ENCODE data around the gene CELF1. TPM values are rescaled to one million over a fixed set of nuclear protein-coding genes. Genes with fewer than 3 reads are reported as not detected.

The CELF1 gene
- total and polyA plus RNA-seq, 10 of the 15 experiments (the other 5 are each of a cell fraction or from before 2014, with no cell fraction given) = 35.3 to 128 (median 85.7) TPM

DNA sequence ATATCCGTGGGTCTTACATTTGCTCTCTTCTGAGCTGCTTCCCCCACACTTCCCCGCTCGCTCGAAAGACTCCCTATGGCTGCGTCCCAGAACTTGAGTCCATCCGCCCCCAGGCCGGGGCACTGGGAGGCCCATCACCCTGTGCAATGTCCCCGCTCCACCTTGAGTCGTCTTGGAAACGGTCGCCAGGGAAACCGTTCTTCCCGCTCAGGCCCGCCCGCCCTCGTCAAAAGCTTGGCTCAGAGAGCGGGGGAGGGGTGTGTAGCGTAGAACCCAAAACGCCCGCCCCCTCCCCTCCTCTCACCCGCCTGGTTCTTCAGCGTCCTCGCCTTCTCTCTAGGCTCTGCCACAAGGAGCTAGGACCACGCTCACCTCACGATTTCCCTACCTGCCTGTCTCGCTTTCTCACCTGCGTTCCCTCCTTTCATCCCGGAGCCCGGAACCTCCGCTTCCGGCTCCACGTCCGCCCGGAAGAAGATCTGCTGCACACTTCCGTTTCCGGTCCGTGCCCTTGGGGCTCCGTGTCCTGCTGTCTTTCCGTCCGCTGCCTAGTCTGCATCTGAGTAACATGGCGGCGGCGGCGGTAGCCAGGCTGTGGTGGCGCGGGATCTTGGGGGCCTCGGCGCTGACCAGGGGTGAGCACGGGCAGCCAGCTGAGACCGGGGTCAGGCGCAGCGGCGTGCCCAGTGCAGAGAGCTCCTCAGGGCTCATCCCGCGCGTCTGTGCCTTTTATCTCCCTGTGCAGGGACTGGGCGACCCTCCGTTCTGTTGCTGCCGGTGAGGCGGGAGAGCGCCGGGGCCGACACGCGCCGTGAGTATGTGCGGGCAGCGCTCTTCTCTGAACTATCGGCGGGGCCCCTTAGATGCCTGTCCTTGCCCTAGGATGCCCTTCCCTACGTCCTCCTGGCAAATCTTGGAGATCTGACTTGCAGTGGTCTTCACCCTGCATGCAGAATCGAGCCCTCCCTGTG is 25.9 kb upstream of the CELF1 start, which contains the start of the genes KBTBD4 and NDUFS3 (continued):
- TF ChIP-seq SPI1 (IDR thresholded peaks at IDR 0.05; ENCODE audit: borderline replicate concordance, insufficient read depth, low read depth, low read length) (no peak), NBN (IDR thresholded peaks at IDR 0.05) (peak; percentile 99), CBX3 (IDR thresholded peaks at IDR 0.05; ENCODE audit: borderline replicate concordance, low read depth) (no peak), NR2C1 (IDR thresholded peaks at IDR 0.05) (peak; percentile 84), RBBP5 (conservative IDR thresholded peaks at IDR 0.05) (no peak; the same call in 1 of the 2 replicates), NFIC (IDR thresholded peaks at IDR 0.05; ENCODE audit: low read depth, low read length) (0 out of 2 replicates have a peak, but pooled peaks have one; percentile 43), MYB (IDR thresholded peaks at IDR 0.05; ENCODE audit: borderline replicate concordance, low read depth, low read length) (no peak), RELB (IDR thresholded peaks at IDR 0.05; ENCODE audit: low read depth) (peak; percentile 99), SMAD1 (IDR thresholded peaks at IDR 0.05; ENCODE audit: low read depth, partially characterized antibody) (peak; percentile 29), ZBED1 (IDR thresholded peaks at IDR 0.05; ENCODE audit: borderline replicate concordance) (peak; percentile 88; the same call in 1 of the 2 replicates), GATAD2B (conservative IDR thresholded peaks at IDR 0.05; ENCODE audit: low read depth) (no peak), MEF2B (IDR thresholded peaks at IDR 0.05; ENCODE audit: partially characterized antibody, poor library complexity, severe bottlenecking) (peak; percentile 52), POLR2AphosphoS5 (IDR thresholded peaks at IDR 0.05; ENCODE audit: low read length) (peak; percentile 75), TCF3 (IDR thresholded peaks at IDR 0.05; ENCODE audit: borderline replicate concordance, insufficient read depth, low read depth, low read length) (peak; percentile 62; the same call in 1 of the 2 replicates), BRCA1 (IDR thresholded peaks at IDR 0.05; ENCODE audit: low read depth, low read length) (no peak), CHD2 (IDR thresholded peaks at IDR 0.05; ENCODE audit: borderline replicate concordance, low read depth, low read length) (peak; percentile 93)
- TF ChIP-seq, protein P1, sequence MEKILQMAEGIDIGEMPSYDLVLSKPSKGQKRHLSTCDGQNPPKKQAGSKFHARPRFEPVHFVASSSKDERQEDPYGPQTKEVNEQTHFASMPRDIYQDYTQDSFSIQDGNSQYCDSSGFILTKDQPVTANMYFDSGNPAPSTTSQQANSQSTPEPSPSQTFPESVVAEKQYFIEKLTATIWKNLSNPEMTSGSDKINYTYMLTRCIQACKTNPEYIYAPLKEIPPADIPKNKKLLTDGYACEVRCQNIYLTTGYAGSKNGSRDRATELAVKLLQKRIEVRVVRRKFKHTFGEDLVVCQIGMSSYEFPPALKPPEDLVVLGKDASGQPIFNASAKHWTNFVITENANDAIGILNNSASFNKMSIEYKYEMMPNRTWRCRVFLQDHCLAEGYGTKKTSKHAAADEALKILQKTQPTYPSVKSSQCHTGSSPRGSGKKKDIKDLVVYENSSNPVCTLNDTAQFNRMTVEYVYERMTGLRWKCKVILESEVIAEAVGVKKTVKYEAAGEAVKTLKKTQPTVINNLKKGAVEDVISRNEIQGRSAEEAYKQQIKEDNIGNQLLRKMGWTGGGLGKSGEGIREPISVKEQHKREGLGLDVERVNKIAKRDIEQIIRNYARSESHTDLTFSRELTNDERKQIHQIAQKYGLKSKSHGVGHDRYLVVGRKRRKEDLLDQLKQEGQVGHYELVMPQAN (conservative IDR thresholded peaks at IDR 0.05) = peak; percentile 65; the same call in 1 of the 2 replicates
- TF ChIP-seq, protein P2, sequence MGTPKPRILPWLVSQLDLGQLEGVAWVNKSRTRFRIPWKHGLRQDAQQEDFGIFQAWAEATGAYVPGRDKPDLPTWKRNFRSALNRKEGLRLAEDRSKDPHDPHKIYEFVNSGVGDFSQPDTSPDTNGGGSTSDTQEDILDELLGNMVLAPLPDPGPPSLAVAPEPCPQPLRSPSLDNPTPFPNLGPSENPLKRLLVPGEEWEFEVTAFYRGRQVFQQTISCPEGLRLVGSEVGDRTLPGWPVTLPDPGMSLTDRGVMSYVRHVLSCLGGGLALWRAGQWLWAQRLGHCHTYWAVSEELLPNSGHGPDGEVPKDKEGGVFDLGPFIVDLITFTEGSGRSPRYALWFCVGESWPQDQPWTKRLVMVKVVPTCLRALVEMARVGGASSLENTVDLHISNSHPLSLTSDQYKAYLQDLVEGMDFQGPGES (IDR thresholded peaks at IDR 0.05) = 0 out of 2 replicates have a peak, but pooled peaks have one; percentile 38
- TF ChIP-seq, protein P3, sequence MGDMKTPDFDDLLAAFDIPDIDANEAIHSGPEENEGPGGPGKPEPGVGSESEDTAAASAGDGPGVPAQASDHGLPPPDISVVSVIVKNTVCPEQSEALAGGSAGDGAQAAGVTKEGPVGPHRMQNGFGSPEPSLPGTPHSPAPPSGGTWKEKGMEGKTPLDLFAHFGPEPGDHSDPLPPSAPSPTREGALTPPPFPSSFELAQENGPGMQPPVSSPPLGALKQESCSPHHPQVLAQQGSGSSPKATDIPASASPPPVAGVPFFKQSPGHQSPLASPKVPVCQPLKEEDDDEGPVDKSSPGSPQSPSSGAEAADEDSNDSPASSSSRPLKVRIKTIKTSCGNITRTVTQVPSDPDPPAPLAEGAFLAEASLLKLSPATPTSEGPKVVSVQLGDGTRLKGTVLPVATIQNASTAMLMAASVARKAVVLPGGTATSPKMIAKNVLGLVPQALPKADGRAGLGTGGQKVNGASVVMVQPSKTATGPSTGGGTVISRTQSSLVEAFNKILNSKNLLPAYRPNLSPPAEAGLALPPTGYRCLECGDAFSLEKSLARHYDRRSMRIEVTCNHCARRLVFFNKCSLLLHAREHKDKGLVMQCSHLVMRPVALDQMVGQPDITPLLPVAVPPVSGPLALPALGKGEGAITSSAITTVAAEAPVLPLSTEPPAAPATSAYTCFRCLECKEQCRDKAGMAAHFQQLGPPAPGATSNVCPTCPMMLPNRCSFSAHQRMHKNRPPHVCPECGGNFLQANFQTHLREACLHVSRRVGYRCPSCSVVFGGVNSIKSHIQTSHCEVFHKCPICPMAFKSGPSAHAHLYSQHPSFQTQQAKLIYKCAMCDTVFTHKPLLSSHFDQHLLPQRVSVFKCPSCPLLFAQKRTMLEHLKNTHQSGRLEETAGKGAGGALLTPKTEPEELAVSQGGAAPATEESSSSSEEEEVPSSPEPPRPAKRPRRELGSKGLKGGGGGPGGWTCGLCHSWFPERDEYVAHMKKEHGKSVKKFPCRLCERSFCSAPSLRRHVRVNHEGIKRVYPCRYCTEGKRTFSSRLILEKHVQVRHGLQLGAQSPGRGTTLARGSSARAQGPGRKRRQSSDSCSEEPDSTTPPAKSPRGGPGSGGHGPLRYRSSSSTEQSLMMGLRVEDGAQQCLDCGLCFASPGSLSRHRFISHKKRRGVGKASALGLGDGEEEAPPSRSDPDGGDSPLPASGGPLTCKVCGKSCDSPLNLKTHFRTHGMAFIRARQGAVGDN (IDR thresholded peaks at IDR 0.05) = peak; percentile 47; the same call in 1 of the 2 replicates
